ENCODE data around the gene DEPDC1B.

The DEPDC1B gene

DNA sequence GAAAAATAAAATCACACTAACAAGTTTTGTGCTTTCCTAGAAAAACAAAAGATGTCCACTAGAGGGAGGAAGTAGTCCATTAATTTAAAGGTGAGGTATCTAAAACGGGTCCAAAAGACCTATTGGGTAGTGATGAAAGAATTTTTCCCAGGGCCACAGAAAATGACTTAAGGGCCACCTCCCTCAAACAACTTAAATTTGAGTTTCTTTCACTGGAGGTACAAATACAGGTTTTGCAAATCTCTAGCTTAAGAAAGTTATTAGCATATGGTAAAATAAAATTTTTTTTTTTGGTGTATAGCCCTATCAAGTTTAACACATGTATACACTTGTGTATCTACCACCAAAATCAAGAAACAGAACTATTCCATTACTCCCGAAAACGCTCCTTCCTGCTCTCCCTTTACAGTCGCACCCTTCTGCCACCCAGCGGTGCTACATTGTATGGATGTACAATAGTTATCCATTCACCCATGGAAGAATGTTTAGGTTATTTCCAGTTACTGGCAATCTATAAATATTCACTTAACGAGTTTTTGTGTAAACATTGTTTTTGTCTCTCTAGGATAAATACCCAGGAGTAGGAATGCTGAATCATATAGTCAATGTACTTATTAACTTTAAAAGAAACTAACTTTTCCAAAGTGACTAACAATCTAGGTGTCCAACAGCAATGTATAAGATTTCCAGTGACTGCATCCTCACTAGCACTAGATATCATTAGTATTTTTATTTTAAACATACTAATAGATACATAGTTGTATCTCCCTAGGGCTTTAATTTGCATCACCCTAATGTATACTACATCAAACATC is 21.9 kb downstream of the DEPDC1B start:
- Histone ChIP-seq H3K36me3 (ENCODE audit: control insufficient read depth, insufficient read depth, low read length) (no peaks in the 10 kb centered on the region), H3K27ac (ENCODE audit: insufficient read depth, low read depth, low read length, poor library complexity, severe bottlenecking) (no peak overlapping the region), H3K4me1 (ENCODE audit: control insufficient read depth, insufficient read depth, low read length) (peaks cover 2% of the 10 kb centered on the region), H3K27me3 (ENCODE audit: control insufficient read depth, insufficient read depth, low read length, poor library complexity, severe bottlenecking) (no peaks in the 10 kb centered on the region), H3K9me3 (ENCODE audit: control insufficient read depth, low read length) (no peaks in the 10 kb centered on the region), H3K4me3 (ENCODE audit: insufficient read depth, low read depth, low read length) (no peak overlapping the region)
- 77 to 80% methylated on average over 4 to 5 of the region's 6 CpGs for WGBS, 2 experiments

DNA sequence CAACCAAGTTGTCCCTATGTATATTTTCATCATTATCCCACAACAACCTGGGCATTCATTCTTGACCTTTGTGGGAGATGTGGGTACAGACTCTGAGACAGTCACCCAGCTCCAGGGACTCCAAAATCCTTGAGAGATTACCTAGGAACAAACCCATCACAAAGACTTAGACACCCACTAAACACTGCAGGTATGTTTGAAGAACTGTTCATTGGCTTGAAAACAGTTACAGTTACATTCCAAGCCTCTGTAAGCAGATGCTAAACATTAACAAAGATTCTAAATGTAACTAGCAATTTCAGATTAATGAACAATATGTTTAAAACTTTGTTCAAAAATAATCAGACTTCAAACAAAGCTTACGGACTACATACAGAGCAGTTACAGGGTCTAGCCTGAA is 24.7 kb downstream of the DEPDC1B start:
- Histone ChIP-seq H3K36me3 (ENCODE audit: control insufficient read depth, insufficient read depth, low read length) (no peaks in the 10 kb centered on the region), H3K27ac (ENCODE audit: insufficient read depth, low read depth, low read length, poor library complexity, severe bottlenecking) (no peak overlapping the region), H3K27me3 (ENCODE audit: control insufficient read depth, insufficient read depth, low read length, poor library complexity, severe bottlenecking) (no peaks in the 10 kb centered on the region), H3K4me3 (ENCODE audit: insufficient read depth, low read depth, low read length) (no peak overlapping the region), H3K4me1 (ENCODE audit: control insufficient read depth, insufficient read depth, low read length) (peaks cover 2% of the 10 kb centered on the region), H3K9me3 (ENCODE audit: control insufficient read depth, low read length) (no peaks in the 10 kb centered on the region)
- 94% methylated on average over 1 of the region's 1 CpG for WGBS, 2 experiments

GRCh38 chr5:60674251-60675069 is 25.5 kb downstream of the DEPDC1B start:
- Histone ChIP-seq H3K27ac (ENCODE audit: insufficient read depth, low read depth, low read length, poor library complexity, severe bottlenecking) (no peak overlapping the region), H3K4me3 (ENCODE audit: insufficient read depth, low read depth, low read length) (no peak overlapping the region), H3K36me3 (ENCODE audit: control insufficient read depth, insufficient read depth, low read length) (no peaks in the 10 kb centered on the region), H3K9me3 (ENCODE audit: control insufficient read depth, low read length) (no peaks in the 10 kb centered on the region), H3K27me3 (ENCODE audit: control insufficient read depth, insufficient read depth, low read length, poor library complexity, severe bottlenecking) (no peaks in the 10 kb centered on the region), H3K4me1 (ENCODE audit: control insufficient read depth, insufficient read depth, low read length) (peaks cover 2% of the 10 kb centered on the region)
- WGBS, 2 experiments, result 89 to 93% methylated on average over 2 of the region's 2 CpGs

DNA sequence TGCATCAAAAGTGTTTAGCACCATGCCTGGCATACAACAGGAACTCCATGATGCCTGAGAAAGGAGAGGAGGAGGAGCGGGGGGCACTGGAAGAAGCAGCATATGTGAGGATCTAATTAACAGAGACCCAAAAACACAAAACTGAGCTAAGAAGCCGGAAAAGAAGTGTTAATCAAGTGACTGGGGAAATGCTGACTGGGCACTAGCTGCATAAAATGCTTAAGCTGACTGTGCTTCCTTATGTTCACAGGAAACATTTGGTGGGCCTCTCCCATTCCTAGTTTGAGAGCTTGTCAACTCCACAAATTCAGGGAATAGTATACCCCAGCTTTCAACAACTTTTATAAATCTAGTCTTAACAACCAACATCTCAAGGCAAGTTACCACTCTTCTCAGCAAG is 26.6 kb downstream of the DEPDC1B start:
- Histone ChIP-seq H3K4me1 (ENCODE audit: control insufficient read depth, insufficient read depth, low read length) (peaks cover 2% of the 10 kb centered on the region), H3K4me3 (ENCODE audit: insufficient read depth, low read depth, low read length) (no peak overlapping the region), H3K9me3 (ENCODE audit: control insufficient read depth, low read length) (no peaks in the 10 kb centered on the region), H3K27me3 (ENCODE audit: control insufficient read depth, insufficient read depth, low read length, poor library complexity, severe bottlenecking) (no peaks in the 10 kb centered on the region), H3K27ac (ENCODE audit: insufficient read depth, low read depth, low read length, poor library complexity, severe bottlenecking) (no peak overlapping the region), H3K36me3 (ENCODE audit: control insufficient read depth, insufficient read depth, low read length) (no peaks in the 10 kb centered on the region)
- WGBS, 2 experiments, result 97 to 98% methylated on average over 2 of the region's 2 CpGs

DNA sequence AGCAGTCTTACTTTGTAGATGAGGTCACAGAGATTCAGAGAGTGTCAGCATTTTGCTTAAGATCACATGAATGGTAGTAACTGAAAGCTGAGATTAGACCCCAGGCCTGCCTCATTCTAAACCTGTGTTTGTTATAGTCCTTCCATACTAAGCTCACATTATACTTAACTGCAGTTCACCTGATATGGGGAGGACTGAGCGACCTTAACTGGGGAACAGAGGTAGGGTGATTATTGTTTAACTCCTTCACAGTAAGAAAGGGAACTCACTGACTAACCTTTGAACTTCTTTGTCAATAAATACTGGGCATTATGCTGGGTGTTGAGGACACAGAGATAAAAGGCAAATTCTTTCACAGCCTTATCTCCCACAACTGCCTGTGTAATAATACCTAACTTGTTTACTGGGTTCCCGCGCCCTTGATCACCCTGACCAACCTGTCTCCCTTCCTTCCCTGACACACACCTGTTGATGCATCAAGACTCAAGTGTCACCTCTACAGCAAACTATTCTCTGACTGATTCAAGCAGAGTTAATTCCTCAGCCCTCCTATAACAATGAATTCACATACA is 27.2 kb downstream of the DEPDC1B start:
- Histone ChIP-seq H3K4me3 (ENCODE audit: insufficient read depth, low read depth, low read length) (no peak overlapping the region), H3K36me3 (ENCODE audit: control insufficient read depth, insufficient read depth, low read length) (no peaks in the 10 kb centered on the region), H3K27ac (ENCODE audit: insufficient read depth, low read depth, low read length, poor library complexity, severe bottlenecking) (no peak overlapping the region), H3K4me1 (ENCODE audit: control insufficient read depth, insufficient read depth, low read length) (peaks cover 2% of the 10 kb centered on the region), H3K9me3 (ENCODE audit: control insufficient read depth, low read length) (no peaks in the 10 kb centered on the region), H3K27me3 (ENCODE audit: control insufficient read depth, insufficient read depth, low read length, poor library complexity, severe bottlenecking) (no peaks in the 10 kb centered on the region)
- 95 to 96% methylated on average over 3 of the region's 3 CpGs for WGBS, 2 experiments

- Histone ChIP-seq H3K4me1 (ENCODE audit: control insufficient read depth, insufficient read depth, low read length) (peaks cover 2% of the 10 kb centered on the region), H3K27me3 (ENCODE audit: control insufficient read depth, insufficient read depth, low read length, poor library complexity, severe bottlenecking) (no peaks in the 10 kb centered on the region), H3K36me3 (ENCODE audit: control insufficient read depth, insufficient read depth, low read length) (no peaks in the 10 kb centered on the region), H3K4me3 (ENCODE audit: insufficient read depth, low read depth, low read length) (no peak overlapping the region), H3K27ac (ENCODE audit: insufficient read depth, low read depth, low read length, poor library complexity, severe bottlenecking) (no peak overlapping the region), H3K9me3 (ENCODE audit: control insufficient read depth, low read length) (no peaks in the 10 kb centered on the region)
- WGBS, 2 experiments, result 85 to 97% methylated on average over 5 to 6 of the region's 6 CpGs
Observed at GRCh38 chr5:60671899-60672692, 27.9 kb downstream of the DEPDC1B start.

- 85 to 96% methylated on average over 2 of the region's 2 CpGs for WGBS, 2 experiments
- H3K27me3 ChIP-seq (ENCODE audit: control insufficient read depth, insufficient read depth, low read length, poor library complexity, severe bottlenecking), result no peaks in the 10 kb centered on the region
Observed at GRCh38 chr5:60670749-60671148, 29.2 kb downstream of the DEPDC1B start.

DNA sequence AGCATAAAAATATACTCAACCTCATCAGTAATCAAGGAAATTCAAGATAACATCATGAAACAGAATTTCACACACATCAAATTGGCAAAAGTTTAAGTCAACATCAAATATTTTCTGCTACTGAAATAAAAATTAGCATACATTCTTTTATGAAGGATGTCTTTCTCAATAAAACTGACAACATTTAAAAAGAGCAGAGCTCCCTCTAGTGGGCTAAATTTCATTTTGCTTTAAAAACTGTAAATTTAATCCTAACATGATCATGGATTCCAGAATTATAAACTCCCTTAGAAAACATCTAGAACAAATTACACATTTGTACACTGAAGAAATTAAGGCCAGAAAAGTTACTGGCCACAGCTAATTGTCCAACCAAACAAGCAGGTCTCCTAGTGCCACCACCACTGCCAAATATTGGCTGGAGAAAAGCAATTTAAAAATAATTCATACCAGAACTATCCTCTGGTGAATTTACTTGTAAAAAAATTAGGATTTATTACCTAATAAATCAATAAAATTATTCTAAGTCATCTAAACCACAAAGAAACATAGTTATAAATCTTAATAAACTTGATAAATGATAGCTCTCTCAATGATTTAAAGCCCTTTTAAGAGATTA is 31.2 kb downstream of the DEPDC1B start:
- no peaks in the 10 kb centered on the region for H3K9me3 ChIP-seq (ENCODE audit: control insufficient read depth, low read length)
- H3K27ac ChIP-seq (ENCODE audit: insufficient read depth, low read depth, low read length, poor library complexity, severe bottlenecking), result no peak overlapping the region
- H3K4me3 ChIP-seq (ENCODE audit: insufficient read depth, low read depth, low read length), result no peak overlapping the region
- H3K4me1 ChIP-seq (ENCODE audit: control insufficient read depth, insufficient read depth, low read length), result peaks cover 2% of the 10 kb centered on the region
- H3K27me3 ChIP-seq (ENCODE audit: control insufficient read depth, insufficient read depth, low read length, poor library complexity, severe bottlenecking), result no peaks in the 10 kb centered on the region
- H3K36me3 ChIP-seq (ENCODE audit: control insufficient read depth, insufficient read depth, low read length), result peaks cover 9% of the 10 kb centered on the region

More at GRCh38 chr5:60670749-60671148, 29.2 kb downstream of the DEPDC1B start:
- H3K9me3 ChIP-seq (ENCODE audit: control insufficient read depth, low read length), result no peaks in the 10 kb centered on the region
- H3K36me3 ChIP-seq (ENCODE audit: control insufficient read depth, insufficient read depth, low read length), result peaks cover 9% of the 10 kb centered on the region
- H3K4me3 ChIP-seq (ENCODE audit: insufficient read depth, low read depth, low read length), result no peak overlapping the region
- H3K4me1 ChIP-seq (ENCODE audit: control insufficient read depth, insufficient read depth, low read length), result peaks cover 2% of the 10 kb centered on the region
- no peak overlapping the region for H3K27ac ChIP-seq (ENCODE audit: insufficient read depth, low read depth, low read length, poor library complexity, severe bottlenecking)

DNA sequence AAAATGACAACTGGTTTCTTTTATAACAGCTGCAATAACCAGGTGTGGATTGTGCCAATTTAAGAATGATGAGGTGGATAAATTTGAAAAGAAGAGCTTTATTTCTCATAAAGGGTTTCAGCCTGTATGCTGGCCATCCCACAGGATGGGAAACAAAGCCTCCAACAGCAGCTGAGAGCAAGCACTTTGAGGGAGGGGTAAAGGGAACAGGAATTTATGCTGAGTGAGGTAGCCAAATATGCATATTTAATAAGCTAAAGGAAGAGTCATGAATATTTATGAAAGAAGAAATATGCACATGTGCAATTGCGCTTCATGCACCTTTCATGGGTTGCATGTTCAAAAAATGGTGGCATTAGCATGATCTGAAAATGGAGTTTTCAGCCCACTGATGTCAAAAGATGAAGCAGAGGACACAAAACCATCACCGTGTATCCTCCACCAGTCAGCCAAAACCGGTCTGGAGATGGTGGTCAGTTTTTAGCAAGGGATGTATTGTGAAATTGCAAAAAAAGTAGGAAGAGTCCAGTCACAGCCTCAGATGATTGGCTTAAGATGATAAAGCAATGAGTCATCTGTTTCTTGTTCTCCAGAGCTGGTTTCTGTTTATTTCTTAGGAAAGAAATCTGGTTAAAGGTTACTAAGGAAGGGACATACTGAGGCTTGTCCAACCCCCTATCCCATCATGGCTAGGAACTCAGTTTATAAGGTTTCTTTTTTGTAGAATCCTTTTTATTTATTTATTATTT is 47.9 kb downstream of the DEPDC1B start:
- WGBS, 2 experiments, result 95 to 97% methylated on average over 3 of the region's 3 CpGs
- Histone ChIP-seq H3K36me3 (ENCODE audit: control insufficient read depth, insufficient read depth, low read length) (peaks cover 3% of the 10 kb centered on the region), H3K4me3 (ENCODE audit: insufficient read depth, low read depth, low read length) (no peak overlapping the region)

More for the DNA sequence above, 47.9 kb downstream of the DEPDC1B start:
- Histone ChIP-seq H3K27me3 (ENCODE audit: control insufficient read depth, insufficient read depth, low read length, poor library complexity, severe bottlenecking) (no peaks in the 10 kb centered on the region), H3K27ac (ENCODE audit: insufficient read depth, low read depth, low read length, poor library complexity, severe bottlenecking) (no peak overlapping the region), H3K9me3 (ENCODE audit: control insufficient read depth, low read length) (no peaks in the 10 kb centered on the region), H3K4me1 (ENCODE audit: control insufficient read depth, insufficient read depth, low read length) (no peaks in the 10 kb centered on the region)
